Activated T-cell treated with anti-CD3 and anti-CD28 coated beads for 48 hours (primary cell): ENCODE results near the gene CALR3.
"Not testable (repeated sequence)": the region's sequence is repeated elsewhere in the genome, so short reads cannot be mapped to it uniquely, and the experiment has no call there.

Experiments
- DNase-seq: peaks from one replicate; pipeline ENCODE4 v3.0.0-alpha.2; 2020; ENCODE audit warnings: low read depth

Gene CALR3, protein sequence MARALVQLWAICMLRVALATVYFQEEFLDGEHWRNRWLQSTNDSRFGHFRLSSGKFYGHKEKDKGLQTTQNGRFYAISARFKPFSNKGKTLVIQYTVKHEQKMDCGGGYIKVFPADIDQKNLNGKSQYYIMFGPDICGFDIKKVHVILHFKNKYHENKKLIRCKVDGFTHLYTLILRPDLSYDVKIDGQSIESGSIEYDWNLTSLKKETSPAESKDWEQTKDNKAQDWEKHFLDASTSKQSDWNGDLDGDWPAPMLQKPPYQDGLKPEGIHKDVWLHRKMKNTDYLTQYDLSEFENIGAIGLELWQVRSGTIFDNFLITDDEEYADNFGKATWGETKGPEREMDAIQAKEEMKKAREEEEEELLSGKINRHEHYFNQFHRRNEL

DNA sequence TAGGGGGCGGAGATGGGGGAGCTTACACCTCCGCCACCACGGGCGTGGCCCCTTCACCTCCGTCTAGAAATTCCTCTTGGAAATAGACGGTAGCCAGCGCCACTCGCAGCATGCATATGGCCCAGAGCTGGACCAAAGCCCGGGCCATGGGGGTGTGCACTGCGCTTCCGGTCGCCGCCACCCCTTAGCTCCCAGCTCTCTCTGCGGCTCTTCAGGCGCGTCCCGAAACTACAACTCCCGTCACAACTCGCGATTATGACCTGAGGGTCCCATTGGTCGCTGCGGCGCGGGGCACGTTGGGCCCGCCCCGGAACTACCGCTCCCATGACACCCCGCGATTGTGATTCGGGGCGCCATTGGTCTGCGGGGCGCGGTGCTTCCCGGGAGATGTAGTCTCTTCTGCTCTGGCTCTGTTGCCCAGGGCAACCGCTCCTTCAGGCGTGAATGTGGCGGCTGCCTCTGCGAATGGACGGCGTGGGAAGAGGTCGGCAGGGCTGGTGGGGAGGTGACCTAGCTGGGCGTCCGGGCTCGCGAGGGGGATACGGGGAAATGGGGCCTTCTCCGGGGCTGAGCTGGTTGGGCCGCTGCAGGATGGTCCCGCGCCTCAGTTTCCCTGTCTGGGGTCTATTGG lies at the start of gene CALR3, which contains the start of gene C19orf44:
TSS of gene CALR3 (minus strand) at position 186 of the 631 bp plus-strand sequence. CDS start at position 148, 38 bp downstream.
TSS of gene C19orf44 (plus strand) at position 413 of the 631 bp plus-strand sequence. CDS start 4,399 bp downstream, outside the sequence.
- peak; percentile 96 for DNase-seq

DNA sequence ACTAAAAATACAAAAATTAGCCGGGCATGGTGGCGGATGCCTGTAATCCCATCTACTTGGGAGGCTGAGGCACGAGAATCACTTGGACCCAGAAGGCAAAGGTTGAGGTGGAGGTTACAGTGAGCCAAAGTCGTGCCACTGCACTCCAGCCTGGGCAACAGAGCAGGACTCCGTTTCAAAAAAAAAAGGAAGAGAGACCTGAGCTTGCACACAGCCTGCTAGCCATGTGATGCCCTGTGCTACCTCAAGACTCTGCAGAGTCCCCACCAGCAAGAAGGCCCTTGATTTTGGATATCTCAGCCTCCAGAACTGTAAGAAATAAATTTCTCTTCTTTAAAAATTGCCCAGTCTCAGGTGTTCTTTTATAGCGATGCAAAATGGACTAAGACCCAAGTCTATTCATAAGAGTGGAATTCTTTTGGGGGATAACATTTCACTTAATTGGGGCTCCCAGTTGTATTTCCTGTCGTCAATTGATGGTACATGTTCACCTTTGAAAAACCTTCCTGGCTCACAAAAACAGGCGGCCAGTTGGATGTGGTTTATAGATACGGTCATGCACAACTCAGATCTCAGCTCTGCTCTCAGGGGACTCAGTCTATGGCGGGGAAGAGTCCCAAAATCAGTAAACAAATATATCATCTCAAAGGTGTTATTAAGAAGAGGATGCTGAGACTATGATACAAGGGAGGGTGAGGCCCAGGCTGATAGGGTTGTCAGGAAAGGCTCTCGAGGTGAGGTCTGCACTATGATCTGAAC lies 48.7 kb upstream of the CALR3 start:
- DNase-seq: no peak

DNA sequence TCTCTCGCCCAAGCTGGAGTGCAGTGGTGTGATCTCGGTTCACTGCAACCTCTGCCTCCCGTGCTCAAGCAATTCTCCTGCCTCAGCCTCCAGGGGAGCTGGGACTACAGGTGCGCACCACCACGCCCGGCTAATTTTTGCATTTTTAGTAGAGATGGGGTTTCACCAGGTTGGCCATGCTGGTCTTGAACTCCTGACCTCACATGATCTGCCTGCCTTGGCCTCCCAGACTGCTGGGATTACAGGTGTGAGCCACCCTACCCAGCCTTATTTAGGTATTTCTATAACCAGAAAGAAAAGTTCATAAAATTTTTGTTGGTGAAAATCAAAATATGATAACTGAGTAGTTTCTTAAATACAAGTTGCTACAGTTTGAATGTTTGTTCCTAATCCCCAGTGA lies 47.8 kb upstream of the CALR3 start:
- not testable (repeated sequence) for DNase-seq

- no peak for DNase-seq
Measured at GRCh38 chr19:16542910-16543472, 47.0 kb upstream of the CALR3 start.

DNA sequence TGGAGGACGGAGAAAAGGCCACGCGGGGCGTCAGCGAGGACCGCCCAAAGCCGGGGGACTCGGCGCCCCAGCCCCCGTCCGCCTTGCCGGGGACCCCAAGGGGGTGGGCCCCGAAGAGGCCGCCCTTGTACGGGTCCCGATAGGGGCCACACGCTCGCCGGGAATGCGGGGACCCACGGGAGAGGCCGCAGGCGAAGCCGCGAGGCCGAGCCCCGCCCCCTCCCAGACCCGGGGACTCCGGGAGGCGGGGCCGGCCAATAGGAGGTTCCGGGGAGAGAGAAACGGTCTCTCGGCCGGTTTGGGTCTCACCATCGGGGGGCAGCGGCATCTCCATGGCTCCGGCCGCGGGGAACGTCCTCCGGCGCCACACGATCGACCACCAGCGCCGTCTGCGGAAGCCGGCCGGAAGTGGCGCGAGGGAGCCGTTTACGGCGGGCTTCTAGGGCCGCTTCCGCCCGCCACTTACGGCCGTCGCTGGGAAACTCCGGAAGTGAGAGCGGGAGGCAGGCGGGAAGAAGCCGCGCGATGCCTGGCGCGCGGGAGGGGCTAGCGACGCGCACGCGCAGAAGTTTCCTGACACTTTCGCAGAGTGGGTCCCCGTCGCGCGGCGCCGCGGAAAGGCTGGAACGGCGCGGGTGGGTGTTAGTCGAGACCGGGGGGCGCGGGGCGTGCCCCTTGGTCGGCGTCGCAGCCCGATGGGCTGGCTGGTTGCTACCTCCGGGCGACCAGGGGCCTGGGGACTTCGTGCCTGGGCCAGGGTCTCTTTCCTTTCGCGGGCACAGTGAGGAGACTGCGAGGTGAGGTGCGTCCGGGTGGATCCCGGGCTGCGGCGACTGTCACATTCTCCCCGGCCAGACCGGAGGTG lies 46.3 kb upstream of the CALR3 start, which contains the start of gene CHERP:
TSS of gene CHERP (minus strand) at position 393 of the 865 bp plus-strand sequence. CDS start at position 334, 59 bp downstream.
- DNase-seq: peak; percentile 93

- DNase-seq: no peak
Measured at GRCh38 chr19:16541526-16542044, 45.6 kb upstream of the CALR3 start.

GRCh38 chr19:16540948-16541347 lies 45.0 kb upstream of the CALR3 start:
- no peak for DNase-seq

DNA sequence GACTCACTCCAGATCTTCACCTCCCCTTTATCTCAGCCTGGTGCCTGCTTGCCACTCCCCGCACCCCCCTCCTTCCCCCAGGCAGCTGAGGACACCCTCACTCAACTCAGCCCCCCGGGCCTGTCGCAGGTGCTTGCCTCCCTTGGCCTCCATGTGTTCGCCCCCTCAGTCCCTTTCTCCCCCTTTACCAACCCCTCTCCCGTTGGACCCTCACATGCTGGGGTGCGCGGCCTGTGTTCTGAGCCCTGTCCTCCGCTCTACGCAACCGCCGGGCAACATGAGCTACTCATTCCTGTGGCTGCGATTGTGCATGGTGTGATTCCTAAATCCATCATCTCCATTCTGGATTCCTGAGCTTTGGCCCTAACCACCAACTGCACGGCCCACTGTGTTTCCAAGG lies 41.1 kb upstream of the CALR3 start:
- no peak for DNase-seq

DNA sequence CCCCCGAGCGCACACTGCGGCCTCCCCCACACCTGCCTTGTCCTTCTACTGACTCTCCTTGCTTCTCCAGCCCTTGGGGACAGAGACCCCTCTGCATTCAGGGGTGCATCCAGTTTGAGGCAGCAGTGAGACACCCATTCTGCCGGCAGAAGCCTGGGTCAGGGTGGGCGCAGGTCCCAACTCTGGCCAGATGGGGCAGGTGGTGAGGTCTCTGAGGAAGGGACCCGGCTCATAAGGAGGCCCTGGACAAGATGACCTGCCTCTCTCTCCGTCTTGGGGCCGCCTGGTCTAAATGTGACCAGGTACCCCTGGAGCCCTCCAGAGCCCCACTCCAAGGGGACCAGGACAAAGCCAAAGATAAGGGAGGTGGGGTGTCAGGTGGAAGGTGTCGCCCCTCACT lies 40.2 kb upstream of the CALR3 start:
- DNase-seq: no peak

DNA sequence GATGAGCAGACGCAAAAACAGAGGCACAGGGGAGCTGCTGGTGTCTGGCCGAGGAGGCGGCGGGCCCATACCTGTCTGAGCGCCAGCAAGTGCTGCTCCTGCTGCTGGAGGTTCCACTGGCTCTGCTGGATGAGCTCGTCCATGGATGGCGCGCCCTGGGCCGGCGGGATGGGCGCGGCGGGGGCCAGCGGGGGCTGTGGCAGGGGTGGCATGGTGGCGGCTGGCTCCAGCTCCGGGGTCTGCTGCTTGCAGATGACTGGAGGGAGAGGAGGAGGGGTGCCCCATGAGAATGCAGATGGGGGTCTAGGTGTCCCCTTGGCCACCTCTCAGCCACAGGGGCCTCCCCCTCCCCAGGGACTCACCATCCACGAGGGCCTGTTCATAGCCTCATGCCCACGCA lies 39.4 kb upstream of the CALR3 start:
- DNase-seq: no peak

GRCh38 chr19:16532440-16533234 lies 36.7 kb upstream of the CALR3 start:
- no peak for DNase-seq

GRCh38 chr19:16531380-16531669 lies 35.4 kb upstream of the CALR3 start:
- DNase-seq: no peak

DNA sequence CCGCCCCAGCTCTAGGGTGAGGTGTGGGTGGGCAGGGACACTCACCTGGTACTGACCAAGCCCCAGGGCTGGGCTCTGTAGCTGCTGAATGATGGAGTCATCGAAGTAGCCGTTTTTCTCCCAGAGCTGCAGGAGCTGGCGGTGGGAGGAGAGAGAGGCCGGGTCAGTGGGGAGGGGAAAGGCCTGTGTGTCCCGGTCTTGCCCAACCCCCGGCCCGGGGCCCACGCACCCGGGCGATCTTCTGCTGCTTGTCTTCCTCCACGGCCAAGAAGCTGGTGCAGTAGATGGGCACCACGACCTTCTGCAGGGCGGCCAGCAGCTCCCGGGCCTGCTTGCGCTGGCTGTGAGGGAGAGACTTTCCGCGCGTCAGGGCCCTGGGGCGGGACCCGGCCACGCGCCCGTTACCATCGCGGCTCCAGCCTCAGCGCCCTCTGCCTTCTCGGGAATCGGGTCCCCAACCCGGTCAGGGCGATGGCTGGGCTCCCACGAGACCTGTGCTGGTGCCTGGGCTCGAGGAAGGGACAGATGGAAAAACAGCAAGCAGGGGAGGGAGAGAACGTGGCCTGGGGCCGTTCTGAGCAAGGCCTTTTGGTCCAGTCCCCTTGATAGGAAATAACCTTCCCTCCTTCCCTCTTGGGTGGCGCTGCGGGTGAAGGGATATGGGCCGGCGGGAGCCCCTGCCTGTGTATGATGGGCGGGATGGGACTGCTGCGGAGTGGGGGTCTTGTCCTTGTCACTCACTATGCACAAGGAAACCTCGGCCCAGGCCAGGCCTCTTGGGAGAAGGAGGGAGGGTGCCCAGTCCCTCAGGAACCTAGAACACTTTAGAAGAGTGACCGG lies 34.8 kb upstream of the CALR3 start:
- DNase-seq: no peak

DNA sequence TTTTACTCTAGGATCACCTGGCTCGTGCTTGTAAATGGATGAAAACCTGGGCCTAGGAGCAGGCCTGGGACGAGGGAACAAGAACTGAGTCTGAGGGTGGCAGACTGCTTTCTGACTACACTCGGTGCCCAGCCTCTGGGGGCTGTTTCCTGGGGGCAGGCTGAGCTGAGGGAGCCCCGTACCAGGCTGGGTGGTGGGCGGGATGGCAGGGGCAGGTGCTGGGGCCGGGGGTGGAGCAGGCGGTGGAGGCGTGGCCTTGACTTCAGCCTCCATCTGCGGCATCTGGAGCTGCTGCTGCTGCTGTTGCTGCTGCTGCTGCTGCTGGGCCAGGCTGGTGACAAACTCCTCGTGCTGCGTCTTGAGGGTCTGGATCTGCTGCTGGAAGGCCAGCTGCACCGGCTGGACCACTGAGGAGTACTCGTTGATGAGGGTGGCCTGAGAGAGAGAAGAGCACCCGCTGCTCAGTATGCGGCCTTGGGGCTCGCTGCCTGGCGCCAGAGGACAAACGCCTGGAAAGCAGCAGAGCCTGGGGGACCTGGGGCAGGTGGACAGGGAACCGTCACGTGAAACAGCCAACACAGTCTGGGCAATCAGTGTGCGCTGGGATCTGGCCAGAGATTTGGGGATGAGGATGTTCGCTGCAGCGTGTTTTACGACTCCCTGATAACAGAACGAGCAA lies 33.6 kb upstream of the CALR3 start:
- no peak for DNase-seq

- peak; percentile 29 for DNase-seq
Measured at GRCh38 chr19:16527971-16528521, 32.1 kb upstream of the CALR3 start.

GRCh38 chr19:16527334-16527935 lies 31.5 kb upstream of the CALR3 start:
- no peak for DNase-seq

DNA sequence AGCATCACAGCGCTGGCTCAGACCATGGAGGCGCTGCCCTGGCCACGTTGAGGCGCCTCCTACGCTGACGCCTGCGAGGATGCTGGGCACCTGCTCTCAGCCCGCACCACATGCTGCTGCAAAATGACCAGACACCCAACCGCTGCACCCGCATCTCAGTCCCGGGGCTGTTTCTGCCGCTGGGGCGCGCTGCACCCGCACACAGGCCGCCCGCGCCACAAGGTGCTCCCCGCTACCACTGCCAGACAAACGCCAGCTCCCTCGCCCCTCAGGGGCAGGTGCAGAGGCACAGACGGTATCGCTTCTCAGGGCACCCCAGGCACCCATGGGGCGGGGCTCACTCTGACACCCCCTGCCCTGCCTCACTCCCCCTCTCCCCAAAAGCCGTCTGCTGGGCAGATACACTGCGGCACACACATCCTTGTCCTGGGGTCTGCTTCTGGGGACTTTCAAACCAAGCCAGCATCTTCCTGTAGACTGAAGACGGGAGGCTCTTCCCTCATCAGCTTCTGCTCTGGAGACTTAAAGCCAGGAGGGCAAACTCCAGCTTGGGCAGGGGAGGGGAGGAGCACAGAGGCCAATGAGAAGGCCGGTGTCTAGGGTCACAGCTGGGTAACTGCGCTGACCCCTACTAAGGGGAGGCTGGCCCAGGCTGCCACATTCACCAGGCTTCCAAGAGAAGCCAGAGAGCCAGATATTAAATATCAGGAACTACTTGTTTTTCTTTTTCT lies 29.9 kb upstream of the CALR3 start:
- no peak for DNase-seq
